NCI-H2227 (cell line): Measurements from ENCODE around the gene TNFAIP8L2.

Experiments
- DNase-seq: peaks from one replicate; lab custom pipeline; 2025; ENCODE audit not compliant: unreplicated experiment; lab: John Stamatoyannopoulos, UW

Gene TNFAIP8L2

GRCh38 chr1:151156515-151156819 is at the start of gene TNFAIP8L2:
Gene TNFAIP8L2, plus strand, starts transcription at chr1:151156649. Its CDS starts 2,049 bp downstream, at chr1:151158698.
- DNase-seq, result peak; percentile 10

- DNase-seq, result peak; percentile 15
Observed at GRCh38 chr1:151106894-151107293, 49.6 kb upstream of the TNFAIP8L2 start.

- no peak for DNase-seq
Observed at GRCh38 chr1:151108331-151108730, 48.1 kb upstream of the TNFAIP8L2 start.

GRCh38 chr1:151113877-151114276 is 42.6 kb upstream of the TNFAIP8L2 start:
- no peak for DNase-seq

- no peak for DNase-seq
Observed at GRCh38 chr1:151124763-151125403, 31.6 kb upstream of the TNFAIP8L2 start.

GRCh38 chr1:151128800-151129199 is 27.6 kb upstream of the TNFAIP8L2 start:
- no peak for DNase-seq

- DNase-seq, result peak; percentile 75
Observed at GRCh38 chr1:151130987-151131586, 25.4 kb upstream of the TNFAIP8L2 start.

- DNase-seq, result no peak
Observed at GRCh38 chr1:151131701-151132334, 24.6 kb upstream of the TNFAIP8L2 start.

GRCh38 chr1:151132335-151133017 is 24.0 kb upstream of the TNFAIP8L2 start:
- no peak for DNase-seq

GRCh38 chr1:151133018-151133806 is 23.2 kb upstream of the TNFAIP8L2 start:
- no peak for DNase-seq

GRCh38 chr1:151134396-151134795 is 22.1 kb upstream of the TNFAIP8L2 start:
- DNase-seq, result no peak

GRCh38 chr1:151134991-151135390 is 21.5 kb upstream of the TNFAIP8L2 start:
- DNase-seq, result no peak

GRCh38 chr1:151135433-151136385 is 20.7 kb upstream of the TNFAIP8L2 start:
- no peak for DNase-seq

GRCh38 chr1:151137789-151138188 is 18.7 kb upstream of the TNFAIP8L2 start:
- DNase-seq, result no peak

GRCh38 chr1:151142411-151143056 is 13.9 kb upstream of the TNFAIP8L2 start:
- no peak for DNase-seq

GRCh38 chr1:151143057-151143435 is 13.4 kb upstream of the TNFAIP8L2 start:
- DNase-seq, result no peak

GRCh38 chr1:151143986-151144385 is 12.5 kb upstream of the TNFAIP8L2 start:
- DNase-seq, result no peak

GRCh38 chr1:151144474-151145303 is 11.8 kb upstream of the TNFAIP8L2 start:
- no peak for DNase-seq
